DOHH2 (cell line): Measurements from ENCODE around the gene OR1J1.

ENCODE experiments used
- H3F3A ChIP-seq: fragments of 200-600 bp; sonication (generic), shearing (Covaris generic); 2 replicates; pipeline ENCODE4 v1.6.0; 2016; ENCODE audit warnings: antibody characterized with exemption, mild to moderate bottlenecking; ENCODE audit not compliant: control insufficient read depth, insufficient read depth
- H3K27ac ChIP-seq: fragments of 200-600 bp; sonication (generic); 2 replicates; pipeline ENCODE4 v1.5.1; 2014; ENCODE audit warnings: low read depth, mild to moderate bottlenecking, low read length, moderate library complexity
- H3K27me3 ChIP-seq: fragments of 200-600 bp; sonication (generic); 2 replicates; pipeline ENCODE4 v1.6.1; 2014; ENCODE audit warnings: mild to moderate bottlenecking, low read length, mixed read lengths; ENCODE audit not compliant: control insufficient read depth
- H3K36me3 ChIP-seq: fragments of 200-600 bp; sonication (generic); 2 replicates; pipeline ENCODE4 v1.6.1; 2014; ENCODE audit warnings: mild to moderate bottlenecking, low read length, moderate library complexity, mixed read lengths; ENCODE audit not compliant: control insufficient read depth
- H3K4me1 ChIP-seq: fragments of 200-600 bp; sonication (generic); 2 replicates; pipeline ENCODE4 v1.6.1; 2014; ENCODE audit warnings: mild to moderate bottlenecking, low read length, mixed read lengths; ENCODE audit not compliant: control insufficient read depth
- H3K4me2 ChIP-seq: fragments of 200-600 bp; sonication (generic); 2 replicates; pipeline ENCODE4 v1.6.0; 2014; ENCODE audit warnings: mild to moderate bottlenecking, low read length, moderate library complexity
- H3K4me3 ChIP-seq: fragments of 200-600 bp; sonication (generic); 2 replicates; pipeline ENCODE4 v1.5.1; 2014; ENCODE audit warnings: mild to moderate bottlenecking, low read length, mixed read lengths
- H3K79me2 ChIP-seq: fragments of 200-600 bp; sonication (generic); 2 replicates; pipeline ENCODE4 v1.6.1; 2014; ENCODE audit warnings: mild to moderate bottlenecking, low read length, mixed read lengths; ENCODE audit not compliant: control insufficient read depth
- H3K9me2 ChIP-seq: fragments of 200-600 bp; sonication (generic); replicated peaks from 2 replicates; pipeline ENCODE4 v1.6.1; 2014; ENCODE audit warnings: mild to moderate bottlenecking, low read length, mixed read lengths; ENCODE audit not compliant: control insufficient read depth
- H3K9me3 ChIP-seq: fragments of 200-600 bp; sonication (generic); 2 replicates; pipeline ENCODE4 v1.6.1; 2014; ENCODE audit warnings: antibody characterized with exemption, low read length, mixed read lengths; ENCODE audit not compliant: control insufficient read depth, insufficient read depth
- H4K20me1 ChIP-seq: fragments of 200-600 bp; sonication (generic); 2 replicates; pipeline ENCODE4 v1.6.0; 2014; ENCODE audit warnings: low read depth, mild to moderate bottlenecking, antibody characterized with exemption, low read length, moderate library complexity; ENCODE audit not compliant: control insufficient read depth, insufficient read depth
- CTCF ChIP-seq: fragments of 200-600 bp; sonication (generic); IDR thresholded peaks from one replicate; pipeline ENCODE4 v1.5.1; 2014; ENCODE audit warnings: antibody characterized with exemption, mild to moderate bottlenecking, low read depth, low read length; ENCODE audit not compliant: poor library complexity, severe bottlenecking
- EZH2phosphoT487 ChIP-seq: fragments of 200-600 bp; sonication (generic); IDR thresholded peaks from 2 replicates; pipeline ENCODE4 v1.6.1; 2017; ENCODE audit warnings: borderline replicate concordance, mild to moderate bottlenecking, antibody characterized with exemption, low read length, moderate library complexity, mixed read lengths

The OR1J1 gene

GRCh38 chr9:122519376-122519775 is 41.6 kb upstream of the OR1J1 start:
- no peaks in the 10 kb centered on the region for H3K4me1 ChIP-seq
- H3K4me3 ChIP-seq: no peak overlapping the region
- no peaks in the 10 kb centered on the region for H3F3A ChIP-seq
- no peaks in the 10 kb centered on the region for H3K9me2 ChIP-seq
- TF ChIP-seq EZH2phosphoT487: no peak
- no peak for TF ChIP-seq CTCF
- H3K36me3 ChIP-seq: no peaks in the 10 kb centered on the region
- H3K4me2 ChIP-seq: no peak overlapping the region
- H3K9me3 ChIP-seq: no peaks in the 10 kb centered on the region
- H3K27me3 ChIP-seq: peaks cover 5% of the 10 kb centered on the region; the same call in 1 of the 2 replicates
- no peaks in the 10 kb centered on the region for H3K79me2 ChIP-seq
- H3K27ac ChIP-seq: no peak overlapping the region
- H4K20me1 ChIP-seq: no peaks in the 10 kb centered on the region

GRCh38 chr9:122518841-122519240 is 41.1 kb upstream of the OR1J1 start, which contains the start of gene OR1J4:
OR1J4 (plus strand) TSS chr9:122519141; CDS start chr9:122519141, 0 bp downstream.
- TF ChIP-seq CTCF (no peak), EZH2phosphoT487 (no peak)
- H3K27ac ChIP-seq: no peak within 1 kb of the TSS
- H3K9me2 ChIP-seq: no peaks in the 10 kb centered on the region
- H3K4me2 ChIP-seq: no peak within 1 kb of the TSS
- no peaks in the 10 kb centered on the region for H4K20me1 ChIP-seq
- H3K27me3 ChIP-seq: peaks cover 5% of the 10 kb centered on the region; the same call in 1 of the 2 replicates
- H3K4me1 ChIP-seq: no peaks in the 10 kb centered on the region
- no peaks in the 10 kb centered on the region for H3F3A ChIP-seq
- H3K4me3 ChIP-seq: no peak within 1 kb of the TSS
- H3K79me2 ChIP-seq: no peaks in the 10 kb centered on the region
- no peaks in the 10 kb centered on the region for H3K36me3 ChIP-seq
- no peaks in the 10 kb centered on the region for H3K9me3 ChIP-seq

- H3F3A ChIP-seq: no peaks in the 10 kb centered on the region
Measured at GRCh38 chr9:122518226-122518625, 40.5 kb upstream of the OR1J1 start.

More at GRCh38 chr9:122518226-122518625, 40.5 kb upstream of the OR1J1 start:
- Histone ChIP-seq H3K4me2 (no peak overlapping the region), H3K9me2 (no peaks in the 10 kb centered on the region), H3K4me1 (no peaks in the 10 kb centered on the region), H3K4me3 (no peak overlapping the region), H3K9me3 (no peaks in the 10 kb centered on the region), H4K20me1 (no peaks in the 10 kb centered on the region), H3K79me2 (no peaks in the 10 kb centered on the region), H3K27me3 (peaks cover 5% of the 10 kb centered on the region; the same call in 1 of the 2 replicates), H3K36me3 (no peaks in the 10 kb centered on the region), H3K27ac (no peak overlapping the region)
- TF ChIP-seq EZH2phosphoT487: no peak
- no peak for TF ChIP-seq CTCF
